Muscle of leg (tissue), 11 donors: ENCODE data around the gene GABRB1. TPM values are rescaled to one million over a fixed set of nuclear protein-coding genes. Genes with fewer than 3 reads are reported as not detected.
"Not testable (repeated sequence)": the region's sequence is repeated elsewhere in the genome, so short reads cannot be mapped to it uniquely, and the experiment has no call there.

Experiments used
- DNase-seq: peaks from one replicate; pipeline ENCODE4 v3.0.0; 2013
- H3K27ac ChIP-seq: one replicate; pipeline ENCODE4 v1.5.1; 2013; ENCODE audit warnings: mild to moderate bottlenecking, low read length, control low read depth
- H3K27me3 ChIP-seq: one replicate; pipeline ENCODE4 v1.6.1; 2013; ENCODE audit warnings: low read length; ENCODE audit not compliant: control insufficient read depth, insufficient read depth
- H3K36me3 ChIP-seq: one replicate; pipeline ENCODE4 v1.6.1; 2013; ENCODE audit warnings: low read length; ENCODE audit not compliant: control insufficient read depth, insufficient read depth
- H3K4me1 ChIP-seq: one replicate; pipeline ENCODE4 v1.6.1; 2013; ENCODE audit warnings: low read length; ENCODE audit not compliant: control insufficient read depth, insufficient read depth
- H3K4me3 ChIP-seq: one replicate; pipeline ENCODE4 v1.5.1; 2013; ENCODE audit warnings: low read length, control low read depth
- H3K9me3 ChIP-seq: replicated peaks from 2 replicates; pipeline ENCODE4 v1.6.1; 2013; ENCODE audit warnings: low read depth, low read length; ENCODE audit not compliant: control insufficient read depth
- WGBS: methylation state at CpG from one replicate; pipeline ENCODE4 v1.1.5; 2013; ENCODE audit warnings: missing lambda C conversion rate; ENCODE audit not compliant: insufficient coverage; 5-methylcytosine and 5-hydroxymethylcytosine counted together
- polyA plus RNA-seq, 8 donors: library from polyadenylated mRNA; unstranded; fragments of 120-200 nt; gene quantifications; one replicate each; pipeline versions ENCODE4 v1.2.1 to v1.2.3, GENCODE V29; 2013; ENCODE audit warnings: inconsistent platforms in 1 of 8, low replicate concordance in 1 of 8; ENCODE audit not compliant: insufficient read length in 8 of 8, insufficient read depth in 1 of 8
- total RNA-seq: library from RNA; stranded (reverse); fragments of 120-200 nt; gene quantifications from one replicate; pipeline ENCODE4 v1.2.4, GENCODE V29; 2013

The GABRB1 gene
- total and polyA plus RNA-seq, 9 donors, result 0.12 to 0.26 (median 0.14) TPM; not detected in 6

DNA sequence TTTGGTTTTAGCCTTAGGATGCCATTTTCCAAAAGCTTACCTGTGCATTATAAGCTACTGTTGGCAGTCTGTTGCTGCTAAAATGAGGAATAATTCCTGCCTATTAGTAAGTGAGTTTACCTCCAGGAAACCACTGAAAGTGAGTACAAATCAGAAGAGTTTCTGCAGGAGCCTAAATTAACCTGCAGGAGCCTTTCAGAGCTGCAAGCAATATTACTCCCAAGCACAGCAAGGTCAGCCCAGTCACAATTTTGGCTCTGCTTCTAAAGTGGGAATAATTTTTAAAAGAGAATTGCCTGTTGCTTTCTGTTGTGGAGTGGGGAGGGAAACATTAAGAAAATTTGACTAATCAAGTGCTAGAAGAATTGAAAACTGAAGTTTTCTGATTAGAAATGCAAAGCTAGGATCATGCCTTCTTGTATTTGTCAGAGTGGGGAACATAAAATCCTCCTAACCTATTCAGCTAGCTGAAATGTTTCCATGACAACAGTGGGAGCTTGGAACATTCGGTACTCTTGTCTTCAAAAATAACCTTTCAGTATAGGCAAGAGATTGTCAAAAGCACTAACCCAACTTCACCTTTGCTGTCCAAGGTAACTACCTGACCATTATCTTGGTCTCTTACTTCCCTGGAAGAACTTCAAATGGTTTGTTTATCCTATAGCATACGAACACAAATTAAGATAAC is 239.0 kb downstream of the GABRB1 start:
- no peaks in the 10 kb centered on the region for H3K9me3 ChIP-seq
- no peak overlapping the region for H3K4me3 ChIP-seq
- DNase-seq, result no peak
- no peak overlapping the region for H3K27ac ChIP-seq
- WGBS, result no CpG with 5 or more reads among the region's 2 CpGs
- H3K27me3 ChIP-seq, result no peaks in the 10 kb centered on the region
- no peaks in the 10 kb centered on the region for H3K4me1 ChIP-seq
- H3K36me3 ChIP-seq, result no peaks in the 10 kb centered on the region

DNA sequence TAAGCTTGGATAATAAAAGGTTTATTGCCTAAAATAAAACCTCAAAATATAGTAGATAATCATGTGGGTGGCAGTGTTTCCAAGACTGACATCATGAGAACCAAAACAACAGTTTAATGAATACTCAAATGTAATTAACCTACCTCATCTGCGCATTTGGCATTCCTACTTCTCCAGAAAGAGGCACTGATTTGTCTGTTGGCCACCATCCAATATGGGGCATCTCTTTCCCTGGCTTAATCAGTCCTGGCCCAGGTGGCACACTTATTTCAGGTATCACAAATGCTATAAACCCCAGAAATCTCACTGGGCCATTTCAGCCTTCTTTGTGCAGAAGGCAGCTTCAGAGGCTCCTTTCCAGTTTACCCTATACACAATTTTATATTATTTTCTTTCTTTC is 239.9 kb downstream of the GABRB1 start:
- Histone ChIP-seq H3K36me3 (no peaks in the 10 kb centered on the region), H3K4me3 (no peak overlapping the region), H3K27me3 (no peaks in the 10 kb centered on the region), H3K9me3 (no peaks in the 10 kb centered on the region), H3K27ac (no peak overlapping the region), H3K4me1 (no peaks in the 10 kb centered on the region)
- no peak for DNase-seq
- WGBS, result 33% methylated on average over 1 of the region's 1 CpG

DNA sequence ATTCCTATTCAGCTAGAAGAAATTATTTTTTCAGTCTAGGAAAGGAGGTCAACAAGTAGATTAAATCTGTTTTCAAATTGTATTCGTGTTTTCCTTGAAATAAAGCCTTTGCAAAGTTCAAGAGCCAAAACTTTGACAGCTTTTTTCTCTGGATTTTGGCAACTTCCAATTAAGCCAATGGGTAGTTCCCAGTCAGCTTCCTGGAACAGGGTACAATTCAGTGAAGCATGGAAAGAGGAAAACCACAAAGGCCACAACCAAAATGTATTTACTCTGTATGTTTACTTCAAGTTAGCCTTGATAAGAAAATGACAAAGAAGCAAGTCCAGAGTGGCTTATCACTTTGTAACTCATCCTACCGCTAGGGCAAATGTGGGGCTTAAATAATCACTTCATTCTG is 243.5 kb downstream of the GABRB1 start:
- DNase-seq, result no peak

GRCh38 chr4:47275595-47275994 is 244.2 kb downstream of the GABRB1 start:
- Histone ChIP-seq H3K4me3 (no peak overlapping the region), H3K27me3 (no peaks in the 10 kb centered on the region), H3K36me3 (no peaks in the 10 kb centered on the region), H3K4me1 (no peaks in the 10 kb centered on the region), H3K27ac (no peak overlapping the region), H3K9me3 (peaks cover 2% of the 10 kb centered on the region)
- no CpG with 5 or more reads among the region's 2 CpGs for WGBS
- DNase-seq, result no peak

More for the DNA sequence above, 243.5 kb downstream of the GABRB1 start:
- Histone ChIP-seq H3K27me3 (no peaks in the 10 kb centered on the region), H3K4me1 (no peaks in the 10 kb centered on the region), H3K4me3 (no peak overlapping the region), H3K27ac (no peak overlapping the region), H3K36me3 (no peaks in the 10 kb centered on the region), H3K9me3 (peaks cover 2% of the 10 kb centered on the region)
- 80% methylated on average over 2 of the region's 2 CpGs for WGBS

GRCh38 chr4:47278631-47279030 is 247.3 kb downstream of the GABRB1 start:
- no peak overlapping the region for H3K4me3 ChIP-seq

GRCh38 chr4:47287735-47288134 is 256.4 kb downstream of the GABRB1 start:
- WGBS, result no CpG with 5 or more reads among the region's 2 CpGs
- no peaks in the 10 kb centered on the region for H3K9me3 ChIP-seq
- no peak for DNase-seq
- H3K4me3 ChIP-seq, result no peak overlapping the region
- H3K27ac ChIP-seq, result no peak overlapping the region
- no peaks in the 10 kb centered on the region for H3K36me3 ChIP-seq
- no peaks in the 10 kb centered on the region for H3K4me1 ChIP-seq
- no peaks in the 10 kb centered on the region for H3K27me3 ChIP-seq

More at GRCh38 chr4:47278631-47279030, 247.3 kb downstream of the GABRB1 start:
- no peak overlapping the region for H3K27ac ChIP-seq
- no peaks in the 10 kb centered on the region for H3K27me3 ChIP-seq
- peaks cover 2% of the 10 kb centered on the region for H3K9me3 ChIP-seq
- no peaks in the 10 kb centered on the region for H3K4me1 ChIP-seq
- no peaks in the 10 kb centered on the region for H3K36me3 ChIP-seq
- 39% methylated on average over 2 of the region's 2 CpGs for WGBS
- no peak for DNase-seq

GRCh38 chr4:47289805-47290204 is 258.4 kb downstream of the GABRB1 start:
- Histone ChIP-seq H3K4me1 (no peaks in the 10 kb centered on the region), H3K27ac (no peak overlapping the region), H3K9me3 (no peaks in the 10 kb centered on the region), H3K36me3 (no peaks in the 10 kb centered on the region), H3K27me3 (no peaks in the 10 kb centered on the region), H3K4me3 (no peak overlapping the region)
- DNase-seq, result no peak

- DNase-seq, H3K27me3 ChIP-seq, H3K9me3 ChIP-seq, H3K4me1 ChIP-seq, H3K4me3 ChIP-seq, H3K36me3 ChIP-seq, H3K27ac ChIP-seq: not testable (repeated sequence)
- 96% methylated on average over 3 of the region's 4 CpGs for WGBS
Measured at GRCh38 chr4:47290873-47291272, 259.5 kb downstream of the GABRB1 start.

GRCh38 chr4:47309165-47309564 is 277.8 kb downstream of the GABRB1 start:
- no peak overlapping the region for H3K4me3 ChIP-seq
- no peaks in the 10 kb centered on the region for H3K9me3 ChIP-seq
- no peak overlapping the region for H3K27ac ChIP-seq
- DNase-seq, result no peak
- H3K36me3 ChIP-seq, result no peaks in the 10 kb centered on the region
- H3K27me3 ChIP-seq, result no peaks in the 10 kb centered on the region
- H3K4me1 ChIP-seq, result no peaks in the 10 kb centered on the region

- H3K9me3 ChIP-seq, result no peaks in the 10 kb centered on the region
- no peak overlapping the region for H3K4me3 ChIP-seq
- no peak for DNase-seq
- no peaks in the 10 kb centered on the region for H3K27me3 ChIP-seq
- H3K27ac ChIP-seq, result no peak overlapping the region
- no peaks in the 10 kb centered on the region for H3K36me3 ChIP-seq
- no CpG with 5 or more reads among the region's 2 CpGs for WGBS
- no peaks in the 10 kb centered on the region for H3K4me1 ChIP-seq
Measured at GRCh38 chr4:47312170-47312569, 280.8 kb downstream of the GABRB1 start.

- Histone ChIP-seq H3K4me3 (no peak overlapping the region), H3K4me1 (no peaks in the 10 kb centered on the region), H3K27me3 (no peaks in the 10 kb centered on the region), H3K36me3 (no peaks in the 10 kb centered on the region), H3K9me3 (no peaks in the 10 kb centered on the region), H3K27ac (no peak overlapping the region)
- no peak for DNase-seq
Measured at GRCh38 chr4:47313384-47313783, 282.0 kb downstream of the GABRB1 start.
